ENCODE data around the gene SIRPA. TPM values are rescaled to one million over a fixed set of nuclear protein-coding genes. Genes with fewer than 3 reads are reported as not detected.

SIRPA gene
- polyA plus RNA-seq, 1 donor (not counting 4 experiments of a cell fraction or from before 2014, with no cell fraction given), result 23.7 TPM

GRCh38 chr20:1882026-1882425 lies 13.2 kb upstream of the SIRPA start:
- H4K20me1 ChIP-seq (ENCODE audit: control insufficient read depth, extremely low read depth, insufficient read depth, low read length), result no peaks in the 10 kb centered on the region
- H3K4me1 ChIP-seq (ENCODE audit: control insufficient read depth, extremely low read depth, insufficient read depth, low read length), result no peaks in the 10 kb centered on the region
- no peak for TF ChIP-seq CTCF (optimal IDR thresholded peaks at IDR 0.05 in 1 of 3, IDR thresholded peaks at IDR 0.05 in 1 of 3, conservative IDR thresholded peaks at IDR 0.05 in 1 of 3; ENCODE audit: extremely low read depth in 1 of 3, insufficient read depth in 2 of 3, low read length in 3 of 3)
- dilution Hi-C loops (cut with MboI; ENCODE audit: extremely low pct_ligation_motif_present, low sequenced_read_pairs), result no loop called here
- H3K9ac ChIP-seq (ENCODE audit: control insufficient read depth, extremely low read depth, insufficient read depth, low read length), result no peak overlapping the region
- H3K9me3 ChIP-seq (ENCODE audit: control insufficient read depth, low read depth, low read length), result no peaks in the 10 kb centered on the region
- no peaks in the 10 kb centered on the region for H3K79me2 ChIP-seq (ENCODE audit: control insufficient read depth, insufficient read depth, low read length)
- H3K4me2 ChIP-seq (ENCODE audit: control insufficient read depth, extremely low read depth, insufficient read depth, low read depth, low read length), result no peak overlapping the region
- no peak overlapping the region for H3K27ac ChIP-seq (ENCODE audit: control insufficient read depth, insufficient read depth, low read length)
- no peak overlapping the region for H2AFZ ChIP-seq (ENCODE audit: control insufficient read depth, low read length)
- H3K4me3 ChIP-seq (ENCODE audit: control insufficient read depth in 2 of 3, extremely low read depth in 1 of 3, insufficient read depth in 2 of 3, low read depth in 1 of 3, low read length in 3 of 3), result no peak overlapping the region
- no peak for FAIRE-seq
- H3K9me1 ChIP-seq (ENCODE audit: control insufficient read depth, extremely low read depth, insufficient read depth, low read length), result no peaks in the 10 kb centered on the region
- no peaks in the 10 kb centered on the region for H3K36me3 ChIP-seq (ENCODE audit: control insufficient read depth in 2 of 2, extremely low read depth in 1 of 2, insufficient read depth in 2 of 2, low read length in 2 of 2)
- no peak for DNase-seq (ENCODE audit: low read depth, low spot score)
- H3K27me3 ChIP-seq (ENCODE audit: control insufficient read depth, extremely low read depth, insufficient read depth, low read length), result no peaks in the 10 kb centered on the region

- DNase-seq (ENCODE audit: low read depth, low spot score) (no peak), FAIRE-seq (no peak)
- no peak overlapping the region for H3K4me3 ChIP-seq (ENCODE audit: control insufficient read depth in 2 of 3, extremely low read depth in 1 of 3, insufficient read depth in 2 of 3, low read depth in 1 of 3, low read length in 3 of 3)
- no peaks in the 10 kb centered on the region for H3K79me2 ChIP-seq (ENCODE audit: control insufficient read depth, insufficient read depth, low read length)
- H3K4me1 ChIP-seq (ENCODE audit: control insufficient read depth, extremely low read depth, insufficient read depth, low read length), result peaks cover 7% of the 10 kb centered on the region
- H3K9ac ChIP-seq (ENCODE audit: control insufficient read depth, extremely low read depth, insufficient read depth, low read length), result no peak overlapping the region
- no peak overlapping the region for H2AFZ ChIP-seq (ENCODE audit: control insufficient read depth, low read length)
- no peaks in the 10 kb centered on the region for H3K9me1 ChIP-seq (ENCODE audit: control insufficient read depth, extremely low read depth, insufficient read depth, low read length)
- no peaks in the 10 kb centered on the region for H3K27me3 ChIP-seq (ENCODE audit: control insufficient read depth, extremely low read depth, insufficient read depth, low read length)
- H3K36me3 ChIP-seq (ENCODE audit: control insufficient read depth in 2 of 2, extremely low read depth in 1 of 2, insufficient read depth in 2 of 2, low read length in 2 of 2), result peaks cover 0 to 3% of the 10 kb centered on the region in 2 experiments
- H3K27ac ChIP-seq (ENCODE audit: control insufficient read depth, insufficient read depth, low read length), result no peak overlapping the region
- no peaks in the 10 kb centered on the region for H3K9me3 ChIP-seq (ENCODE audit: control insufficient read depth, low read depth, low read length)
- dilution Hi-C loops (cut with MboI; ENCODE audit: extremely low pct_ligation_motif_present, low sequenced_read_pairs), result no loop called here
- no peaks in the 10 kb centered on the region for H4K20me1 ChIP-seq (ENCODE audit: control insufficient read depth, extremely low read depth, insufficient read depth, low read length)
- TF ChIP-seq EZH2 (IDR thresholded peaks at IDR 0.05; ENCODE audit: low read length) (no peak), CTCF (optimal IDR thresholded peaks at IDR 0.05 in 1 of 3, IDR thresholded peaks at IDR 0.05 in 1 of 3, conservative IDR thresholded peaks at IDR 0.05 in 1 of 3; ENCODE audit: extremely low read depth in 1 of 3, insufficient read depth in 2 of 3, low read length in 3 of 3) (no peak)
- H3K4me2 ChIP-seq (ENCODE audit: control insufficient read depth, extremely low read depth, insufficient read depth, low read depth, low read length), result no peak overlapping the region
Observed at GRCh38 chr20:1883986-1884385, 11.2 kb upstream of the SIRPA start.
